ENCODE measurements around the gene SOX12.
"Not testable (repeated sequence)": the region's sequence is repeated elsewhere in the genome, so short reads cannot be mapped to it uniquely, and the experiment has no call there.

SOX12 gene

GRCh38 chr20:354298-354977, 29.1 kb downstream of the SOX12 start:
- Histone ChIP-seq H3K27ac (no peak overlapping the region), H3K4me3 (no peak overlapping the region)
- DNase-seq (ENCODE audit: low spot score) = peak; percentile 81
- peak; percentile 83 for TF ChIP-seq CTCF (IDR thresholded peaks at IDR 0.05)

GRCh38 chr20:356154-356553, 30.8 kb downstream of the SOX12 start:
- not testable (repeated sequence) for H3K4me3 ChIP-seq; H3K27ac ChIP-seq; DNase-seq (ENCODE audit: low spot score)

- H3K4me3 ChIP-seq = no peak overlapping the region
- no peak for TF ChIP-seq CTCF (IDR thresholded peaks at IDR 0.05)
- no peak for DNase-seq (ENCODE audit: low spot score)
- no peak overlapping the region for H3K27ac ChIP-seq
Observed at GRCh38 chr20:356745-357144, 31.4 kb downstream of the SOX12 start.

- H3K4me3 ChIP-seq = no peak overlapping the region
- DNase-seq (ENCODE audit: low spot score) = no peak
- no peak for TF ChIP-seq CTCF (IDR thresholded peaks at IDR 0.05)
- no peak overlapping the region for H3K27ac ChIP-seq
Observed at GRCh38 chr20:358891-359555, 33.7 kb downstream of the SOX12 start.

GRCh38 chr20:361561-361960, 36.2 kb downstream of the SOX12 start:
- Histone ChIP-seq H3K4me3 (no peak overlapping the region), H3K27ac (no peak overlapping the region)
- DNase-seq (ENCODE audit: low spot score) = no peak
- no peak for TF ChIP-seq CTCF (IDR thresholded peaks at IDR 0.05)

GRCh38 chr20:362271-363254, 37.2 kb downstream of the SOX12 start:
- Histone ChIP-seq H3K27ac (no peak overlapping the region), H3K4me3 (no peak overlapping the region)
- TF ChIP-seq CTCF (IDR thresholded peaks at IDR 0.05) = no peak
- DNase-seq (ENCODE audit: low spot score) = no peak
